Epithelial cell of esophagus (primary cell): Measurements from ENCODE around the gene CRISP3.

Source experiments
- DNase-seq: peaks from one replicate; pipeline ENCODE4 v3.0.0; 2010; ENCODE audit warnings: low read depth
- H3K4me3 ChIP-seq: 2 replicates; pipeline ENCODE4 v1.5.1; 2011; ENCODE audit warnings: mild to moderate bottlenecking, low read length, control low read depth
- TF ChIP-seq, protein P1 (sequence below): IDR thresholded peaks from 2 replicates; pipeline ENCODE4 v1.5.1; 2011; ENCODE audit warnings: low read depth, mild to moderate bottlenecking, low read length, control low read depth, inconsistent platforms; ENCODE audit not compliant: insufficient read depth; ENCODE audit errors: missing control alignments

CRISP3 gene

DNA sequence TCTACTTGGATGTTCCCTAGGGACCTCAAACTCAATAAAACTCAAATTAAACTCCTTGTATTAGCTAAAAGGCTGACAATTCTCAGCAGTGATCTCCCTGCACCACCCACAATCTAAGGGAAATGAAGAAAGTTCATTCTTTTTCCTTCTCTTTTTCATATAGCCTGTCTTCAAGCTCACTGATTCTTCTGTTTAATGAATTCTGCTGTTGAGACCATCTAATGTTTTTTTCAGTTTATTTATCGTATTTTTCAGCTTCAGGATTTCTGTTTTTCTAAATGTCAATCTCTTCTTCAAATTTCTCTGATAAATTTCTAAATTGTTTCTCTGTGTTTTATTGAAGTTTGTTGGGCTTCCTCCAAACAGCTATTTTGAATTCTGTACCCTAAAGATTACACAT lies 50.7 kb downstream of the CRISP3 start:
- no peak for DNase-seq
- H3K4me3 ChIP-seq = no peak overlapping the region
- TF ChIP-seq, protein P1, sequence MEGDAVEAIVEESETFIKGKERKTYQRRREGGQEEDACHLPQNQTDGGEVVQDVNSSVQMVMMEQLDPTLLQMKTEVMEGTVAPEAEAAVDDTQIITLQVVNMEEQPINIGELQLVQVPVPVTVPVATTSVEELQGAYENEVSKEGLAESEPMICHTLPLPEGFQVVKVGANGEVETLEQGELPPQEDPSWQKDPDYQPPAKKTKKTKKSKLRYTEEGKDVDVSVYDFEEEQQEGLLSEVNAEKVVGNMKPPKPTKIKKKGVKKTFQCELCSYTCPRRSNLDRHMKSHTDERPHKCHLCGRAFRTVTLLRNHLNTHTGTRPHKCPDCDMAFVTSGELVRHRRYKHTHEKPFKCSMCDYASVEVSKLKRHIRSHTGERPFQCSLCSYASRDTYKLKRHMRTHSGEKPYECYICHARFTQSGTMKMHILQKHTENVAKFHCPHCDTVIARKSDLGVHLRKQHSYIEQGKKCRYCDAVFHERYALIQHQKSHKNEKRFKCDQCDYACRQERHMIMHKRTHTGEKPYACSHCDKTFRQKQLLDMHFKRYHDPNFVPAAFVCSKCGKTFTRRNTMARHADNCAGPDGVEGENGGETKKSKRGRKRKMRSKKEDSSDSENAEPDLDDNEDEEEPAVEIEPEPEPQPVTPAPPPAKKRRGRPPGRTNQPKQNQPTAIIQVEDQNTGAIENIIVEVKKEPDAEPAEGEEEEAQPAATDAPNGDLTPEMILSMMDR = no peak

DNA sequence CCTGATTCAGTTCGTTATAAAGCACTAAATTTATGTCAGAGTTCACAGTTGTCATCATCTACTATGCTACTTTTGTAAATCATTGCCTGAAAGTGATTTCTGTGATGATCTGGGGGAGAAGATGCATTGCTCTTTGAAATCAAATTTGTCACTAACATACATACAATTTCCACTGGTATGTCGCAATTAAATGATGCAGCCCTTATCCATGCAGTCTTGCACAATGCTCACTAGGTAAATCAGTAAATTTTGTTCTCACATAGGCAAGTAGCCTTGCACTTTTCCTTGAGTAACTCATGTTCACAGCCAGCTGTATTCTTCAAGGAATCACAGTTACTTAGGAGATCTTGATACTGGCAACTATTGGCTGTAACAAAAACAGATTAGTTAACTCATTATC lies 51.7 kb downstream of the CRISP3 start:
- TF ChIP-seq, protein P1 = no peak
- no peak overlapping the region for H3K4me3 ChIP-seq
- peak; percentile 51 for DNase-seq
